Activated T-cell treated with anti-CD3 and anti-CD28 coated beads, Interleukin-2, amount 50 U/mL, for 24 hours (primary cell): ENCODE results near the gene PGC.

Source experiments
- DNase-seq: peaks from one replicate; pipeline ENCODE4 v3.0.0-alpha.2; 2020
- H3K27ac Mint-ChIP-seq: 2 replicates; pipeline ENCODE4 v1.8.0; 2020; ENCODE audit warnings: mild to moderate bottlenecking, mixed read lengths
- H3K27me3 Mint-ChIP-seq: 2 replicates; pipeline ENCODE4 v1.8.0; 2020; ENCODE audit warnings: mixed read lengths
- H3K36me3 Mint-ChIP-seq: 2 replicates; pipeline ENCODE4 v1.8.0; 2020; ENCODE audit warnings: low read depth, mixed read lengths
- H3K4me1 Mint-ChIP-seq: 2 replicates; pipeline ENCODE4 v1.8.0; 2020; ENCODE audit warnings: low read depth, mixed read lengths
- H3K4me3 Mint-ChIP-seq: 2 replicates; pipeline ENCODE4 v1.8.0; 2020; ENCODE audit warnings: mild to moderate bottlenecking, moderate library complexity, mixed read lengths
- H3K9me3 Mint-ChIP-seq: 2 replicates; pipeline ENCODE4 v1.8.0; 2020; ENCODE audit warnings: mixed read lengths

PGC gene

GRCh38 chr6:41780551-41781365, 33.6 kb upstream of the PGC start, which contains the start of gene PRICKLE4:
Gene PRICKLE4 (plus strand): TSS chr6:41780782. CDS start chr6:41783474, 2,692 bp downstream.
- peak within 1 kb of the TSS; percentile 85 for H3K4me3 Mint-ChIP-seq
- H3K27ac Mint-ChIP-seq = peak within 1 kb of the TSS; percentile 82
- peaks cover 15% of the 10 kb centered on the region for H3K4me1 Mint-ChIP-seq
- peak; percentile 37 for DNase-seq
- peaks cover 10% of the 10 kb centered on the region for H3K27me3 Mint-ChIP-seq
- H3K36me3 Mint-ChIP-seq = peaks cover 13% of the 10 kb centered on the region
- no peaks in the 10 kb centered on the region for H3K9me3 Mint-ChIP-seq

DNA sequence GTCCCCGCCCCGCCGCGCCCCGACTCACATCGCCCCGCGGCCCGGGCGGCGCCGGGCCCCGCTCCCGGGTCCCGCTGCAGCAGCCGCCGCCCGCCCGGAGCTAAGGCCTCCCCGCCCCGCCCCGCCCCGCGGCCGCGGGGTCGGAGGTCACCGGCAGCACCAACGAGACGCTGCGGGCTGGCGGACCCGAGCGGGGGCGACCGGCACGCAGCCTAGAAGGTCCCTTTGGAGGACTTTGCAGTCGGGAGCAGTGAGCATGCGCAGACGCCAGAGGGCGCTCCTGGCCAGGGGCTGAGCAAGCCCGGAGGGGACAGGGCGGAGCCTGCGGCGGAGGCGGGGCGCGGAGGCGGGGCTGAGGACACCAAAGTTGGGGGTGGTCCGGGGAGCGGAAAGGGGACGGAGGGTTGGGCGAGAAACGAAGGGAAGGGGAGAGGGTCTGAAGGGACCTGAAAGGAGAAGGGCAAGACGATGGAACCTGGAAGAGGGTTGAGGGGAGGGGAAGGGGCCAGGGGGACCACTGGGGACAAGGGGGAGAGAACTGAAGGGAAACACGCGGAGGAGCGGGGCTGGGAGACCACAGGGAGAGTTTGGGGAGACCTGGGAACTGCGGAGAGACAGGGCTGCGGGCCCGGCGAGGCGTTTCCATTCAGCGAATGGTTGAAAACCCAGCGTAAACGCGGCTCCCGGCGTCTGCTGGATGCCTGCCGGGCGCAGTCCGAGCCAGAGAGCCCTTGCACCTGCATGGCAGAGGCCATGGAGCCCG, 32.8 kb upstream of the PGC start, which contains the start of gene FRS3:
TSS of gene FRS3 (minus strand) at position 113 of the 763 bp plus-strand sequence. CDS start 2,913 bp downstream, outside the sequence.
- peaks cover 14% of the 10 kb centered on the region for H3K4me1 Mint-ChIP-seq
- peaks cover 21% of the 10 kb centered on the region for H3K36me3 Mint-ChIP-seq
- H3K27me3 Mint-ChIP-seq = peaks cover 10% of the 10 kb centered on the region
- peak within 1 kb of the TSS; percentile 84 for H3K27ac Mint-ChIP-seq
- DNase-seq = peak; percentile 100
- H3K9me3 Mint-ChIP-seq = no peaks in the 10 kb centered on the region
- peak within 1 kb of the TSS; percentile 89 for H3K4me3 Mint-ChIP-seq

- H3K27me3 Mint-ChIP-seq = peaks cover 10% of the 10 kb centered on the region
- no peaks in the 10 kb centered on the region for H3K9me3 Mint-ChIP-seq
- no peak for DNase-seq
- peaks cover 27% of the 10 kb centered on the region for H3K36me3 Mint-ChIP-seq
- peak overlapping the region; percentile 89 for H3K4me3 Mint-ChIP-seq
- peak overlapping the region; percentile 84 for H3K27ac Mint-ChIP-seq
- H3K4me1 Mint-ChIP-seq = peaks cover 14% of the 10 kb centered on the region
Measured at GRCh38 chr6:41779336-41779735, 32.1 kb upstream of the PGC start.

- H3K27me3 Mint-ChIP-seq = peaks cover 10% of the 10 kb centered on the region
- DNase-seq = no peak
- peaks cover 31% of the 10 kb centered on the region for H3K36me3 Mint-ChIP-seq
- H3K27ac Mint-ChIP-seq = peak overlapping the region; percentile 84
- H3K4me3 Mint-ChIP-seq = peak overlapping the region; percentile 89
- H3K4me1 Mint-ChIP-seq = peaks cover 14% of the 10 kb centered on the region
- no peaks in the 10 kb centered on the region for H3K9me3 Mint-ChIP-seq
Measured at GRCh38 chr6:41778895-41779294, 31.7 kb upstream of the PGC start.

DNA sequence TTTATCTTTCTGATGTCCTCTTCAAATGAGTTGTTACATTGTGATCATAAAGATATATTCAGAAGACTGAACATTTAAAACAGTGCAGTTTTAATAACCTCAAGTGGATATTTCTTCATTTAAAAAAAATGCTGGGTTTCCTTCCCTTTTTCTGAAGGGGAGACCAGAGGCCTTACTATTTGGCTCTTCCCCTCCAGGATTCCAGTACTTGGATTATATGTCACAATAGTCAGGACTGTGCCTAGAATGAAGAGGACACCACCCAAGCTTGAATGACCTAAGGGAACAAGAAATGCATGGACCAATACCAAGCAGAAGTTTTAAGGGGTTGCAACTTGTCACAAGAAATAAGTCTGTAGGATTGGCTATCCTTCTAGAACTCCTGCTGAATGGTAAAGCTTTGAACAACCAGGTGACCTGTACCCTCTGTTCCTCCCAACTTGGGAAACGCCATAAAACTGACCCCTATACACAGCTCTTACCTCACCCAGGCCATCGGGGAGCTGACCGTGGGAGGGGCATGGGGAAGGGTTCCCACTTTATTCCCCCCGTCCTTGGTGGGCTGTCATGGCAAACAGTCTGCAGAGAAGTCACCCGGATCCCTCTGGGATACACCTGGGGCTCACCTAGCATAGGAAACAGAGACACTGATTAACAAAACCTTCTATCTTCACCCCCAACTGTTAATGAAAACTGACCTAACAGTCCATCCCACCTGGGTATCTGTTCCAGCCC, 30.5 kb upstream of the PGC start:
- peaks cover 34% of the 10 kb centered on the region for H3K36me3 Mint-ChIP-seq
- DNase-seq = no peak
- no peak overlapping the region for H3K4me3 Mint-ChIP-seq
- no peak overlapping the region for H3K27ac Mint-ChIP-seq
- H3K9me3 Mint-ChIP-seq = no peaks in the 10 kb centered on the region
- H3K27me3 Mint-ChIP-seq = peaks cover 10% of the 10 kb centered on the region
- peaks cover 14% of the 10 kb centered on the region for H3K4me1 Mint-ChIP-seq

DNA sequence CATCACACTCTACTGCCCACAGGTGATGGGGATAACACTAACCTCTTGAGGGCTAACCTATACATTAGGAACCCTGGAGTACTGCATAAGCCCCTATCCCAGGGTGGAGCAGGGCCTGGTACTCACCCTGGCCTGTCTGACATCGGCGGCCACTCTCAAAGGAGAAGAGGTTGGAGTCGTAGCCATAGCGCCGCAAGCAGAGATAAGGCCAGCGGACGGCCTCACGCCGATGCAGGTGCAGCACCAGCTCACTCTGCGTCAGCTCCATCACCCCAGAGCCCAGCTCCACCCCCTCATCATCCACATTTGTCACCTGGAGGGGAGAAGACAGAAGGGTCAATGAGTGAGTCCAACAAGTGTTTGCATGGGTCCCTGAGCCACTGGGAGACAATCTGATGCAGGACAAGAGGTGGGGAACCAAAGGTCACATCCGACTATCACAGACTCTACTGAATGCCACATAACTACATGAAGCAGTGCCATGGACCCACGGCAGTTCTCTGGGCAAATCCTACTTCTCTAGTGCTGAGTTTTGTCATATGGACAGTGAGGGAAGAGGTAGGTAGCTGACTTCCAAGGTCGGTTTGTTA, 28.2 kb upstream of the PGC start:
- Mint-ChIP-seq H3K27ac (no peak overlapping the region), H3K4me3 (no peak overlapping the region), H3K9me3 (no peaks in the 10 kb centered on the region), H3K36me3 (peaks cover 56% of the 10 kb centered on the region), H3K27me3 (no peaks in the 10 kb centered on the region), H3K4me1 (peaks cover 9% of the 10 kb centered on the region)
- DNase-seq = no peak

GRCh38 chr6:41774841-41775240, 27.6 kb upstream of the PGC start:
- no peak for DNase-seq
- no peak overlapping the region for H3K4me3 Mint-ChIP-seq
- no peak overlapping the region for H3K27ac Mint-ChIP-seq
- peaks cover 57% of the 10 kb centered on the region for H3K36me3 Mint-ChIP-seq
- peaks cover 7% of the 10 kb centered on the region for H3K4me1 Mint-ChIP-seq
- no peaks in the 10 kb centered on the region for H3K9me3 Mint-ChIP-seq
- no peaks in the 10 kb centered on the region for H3K27me3 Mint-ChIP-seq

DNA sequence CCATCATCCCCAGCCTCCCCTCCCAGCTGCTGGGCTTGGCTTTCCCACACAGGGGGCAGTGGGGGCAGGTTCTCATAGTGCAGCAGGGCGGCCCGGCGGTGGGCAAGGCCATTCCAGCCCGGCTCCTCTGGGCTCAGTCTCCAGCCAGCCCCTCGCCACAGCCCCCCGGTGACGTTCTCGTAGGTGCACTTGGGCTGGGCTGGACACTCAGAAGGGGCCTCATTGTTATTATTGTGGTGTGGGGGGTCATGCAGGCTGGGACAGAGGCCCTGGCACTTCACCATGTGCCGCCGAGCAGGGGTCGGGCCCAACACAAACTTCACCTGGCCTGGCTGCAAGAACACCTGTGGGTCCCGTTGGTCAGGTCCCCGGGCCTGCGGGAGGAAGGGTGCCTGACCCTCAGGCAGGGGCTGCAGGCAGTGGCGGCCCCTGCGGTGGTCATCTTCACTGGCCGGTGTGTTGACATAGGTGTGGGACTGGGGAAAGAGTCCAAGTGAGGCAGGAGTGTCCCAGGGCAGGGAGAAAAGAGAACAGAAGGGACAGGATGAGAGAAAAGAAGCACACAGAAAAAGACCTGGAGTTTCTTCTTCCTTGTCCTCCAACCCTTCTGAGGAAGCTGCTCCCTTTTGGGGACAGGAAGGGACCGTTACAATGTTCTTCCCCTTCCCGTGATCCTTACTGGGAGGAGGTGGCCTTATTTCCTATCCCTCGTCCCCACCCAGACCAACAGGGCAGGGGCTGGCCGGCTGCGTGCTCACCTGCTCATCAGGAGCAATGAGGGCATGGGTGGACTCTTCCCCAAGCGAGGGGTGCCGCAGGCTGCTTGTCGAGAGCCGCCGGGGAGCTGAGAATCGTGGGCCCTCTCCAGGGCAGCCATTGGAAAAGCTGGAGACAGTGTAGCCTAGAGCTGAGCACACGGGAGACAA, 24.1 kb upstream of the PGC start:
- Mint-ChIP-seq H3K27me3 (no peaks in the 10 kb centered on the region), H3K27ac (no peak overlapping the region), H3K36me3 (peaks cover 48% of the 10 kb centered on the region), H3K4me3 (no peak overlapping the region), H3K4me1 (peaks cover 6% of the 10 kb centered on the region), H3K9me3 (no peaks in the 10 kb centered on the region)
- no peak for DNase-seq

DNA sequence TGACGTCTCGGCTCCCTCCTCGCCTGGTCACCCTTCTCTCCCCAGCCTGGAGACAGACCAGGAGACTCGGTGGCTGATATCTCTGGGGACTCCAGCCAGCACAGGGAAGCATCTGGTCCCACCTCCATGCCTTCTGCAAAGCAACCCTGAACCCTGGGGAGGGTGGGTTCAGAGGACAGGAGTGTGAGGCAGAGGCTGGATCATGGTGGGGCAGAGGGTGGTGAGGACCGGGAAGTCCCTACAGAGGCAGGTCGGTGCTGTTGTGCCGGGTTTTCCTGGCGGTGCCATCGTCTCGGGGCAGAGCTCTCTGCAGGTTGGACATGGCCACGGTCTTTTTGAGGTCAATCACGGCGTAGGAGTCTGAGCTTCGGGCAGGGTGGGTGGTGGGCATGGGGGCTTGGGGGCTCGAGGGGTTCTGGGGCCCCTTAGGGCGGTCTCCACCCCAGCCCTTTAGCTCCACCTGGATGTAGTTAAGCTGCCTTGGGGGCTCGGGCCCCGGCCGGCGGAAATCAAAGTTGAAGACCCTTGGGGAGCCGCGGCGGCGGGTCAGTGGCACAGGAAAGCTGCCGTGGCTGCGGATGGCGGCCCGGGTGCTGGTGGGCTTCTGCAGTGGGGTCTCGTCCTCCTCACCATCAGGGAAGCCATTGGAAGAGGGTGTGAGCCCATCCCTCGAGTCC, 23.3 kb upstream of the PGC start:
- Mint-ChIP-seq H3K36me3 (peaks cover 44% of the 10 kb centered on the region), H3K9me3 (no peaks in the 10 kb centered on the region), H3K4me3 (no peak overlapping the region), H3K27ac (no peak overlapping the region), H3K27me3 (no peaks in the 10 kb centered on the region), H3K4me1 (peaks cover 6% of the 10 kb centered on the region)
- no peak for DNase-seq

DNA sequence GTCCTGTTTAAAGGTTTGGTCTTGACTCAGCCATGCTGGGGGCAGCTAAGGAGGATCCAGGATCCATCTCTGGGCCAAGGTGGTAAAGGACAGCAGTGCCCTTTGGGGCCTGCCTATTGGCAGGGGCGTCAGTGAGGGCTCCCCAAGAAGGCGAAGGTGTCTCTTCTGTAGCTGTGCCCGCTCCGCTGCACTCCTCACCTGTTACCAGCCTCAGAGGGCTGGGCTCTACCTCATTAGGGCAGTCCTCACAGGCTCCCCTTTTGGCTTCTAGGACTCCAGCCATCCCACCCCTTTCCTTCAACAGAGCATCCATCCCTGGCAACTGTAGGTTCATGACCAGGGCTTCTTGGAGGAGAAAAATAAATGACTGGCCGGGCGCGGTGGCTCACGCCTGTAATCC, 22.2 kb upstream of the PGC start:
- DNase-seq = no peak
- H3K36me3 Mint-ChIP-seq = peaks cover 32% of the 10 kb centered on the region

GRCh38 chr6:41768545-41769308, 21.5 kb upstream of the PGC start:
- no peak for DNase-seq
- peaks cover 6% of the 10 kb centered on the region for H3K4me1 Mint-ChIP-seq
- no peaks in the 10 kb centered on the region for H3K9me3 Mint-ChIP-seq
- H3K27me3 Mint-ChIP-seq = no peaks in the 10 kb centered on the region
- H3K4me3 Mint-ChIP-seq = no peak overlapping the region
- H3K27ac Mint-ChIP-seq = peak overlapping the region; percentile 52
- H3K36me3 Mint-ChIP-seq = peaks cover 28% of the 10 kb centered on the region

More for the DNA sequence above, 22.2 kb upstream of the PGC start:
- Mint-ChIP-seq H3K9me3 (no peaks in the 10 kb centered on the region), H3K27me3 (no peaks in the 10 kb centered on the region), H3K27ac (no peak overlapping the region), H3K4me3 (no peak overlapping the region), H3K4me1 (peaks cover 6% of the 10 kb centered on the region)

- H3K4me3 Mint-ChIP-seq = no peak overlapping the region
- H3K9me3 Mint-ChIP-seq = no peaks in the 10 kb centered on the region
- H3K27ac Mint-ChIP-seq = no peak overlapping the region
- peaks cover 6% of the 10 kb centered on the region for H3K4me1 Mint-ChIP-seq
- peaks cover 21% of the 10 kb centered on the region for H3K36me3 Mint-ChIP-seq
- H3K27me3 Mint-ChIP-seq = no peaks in the 10 kb centered on the region
- DNase-seq = no peak
Measured at GRCh38 chr6:41767112-41767833, 20.1 kb upstream of the PGC start.
